ENCODE data around the gene GSC.
"Not testable (repeated sequence)": the region's sequence is repeated elsewhere in the genome, so short reads cannot be mapped to it uniquely, and the experiment has no call there.

GSC gene

GRCh38 chr14:94769391-94770250 is at the start of gene GSC:
Gene GSC (minus strand): TSS chr14:94770113. CDS start chr14:94770015, 98 bp downstream.
- DNase-seq = no peak

- DNase-seq = no peak
Measured at GRCh38 chr14:94819531-94819930, 49.6 kb upstream of the GSC start.

GRCh38 chr14:94816113-94816512 is 46.2 kb upstream of the GSC start:
- no peak for DNase-seq

GRCh38 chr14:94805680-94806288 is 35.9 kb upstream of the GSC start:
- DNase-seq = no peak

- DNase-seq = no peak
Measured at GRCh38 chr14:94801225-94801624, 31.3 kb upstream of the GSC start.

GRCh38 chr14:94800764-94801163 is 30.9 kb upstream of the GSC start:
- not testable (repeated sequence) for DNase-seq

GRCh38 chr14:94797887-94798286 is 28.0 kb upstream of the GSC start:
- no peak for DNase-seq

- no peak for DNase-seq
Measured at GRCh38 chr14:94796278-94796677, 26.4 kb upstream of the GSC start.

GRCh38 chr14:94795372-94795771 is 25.5 kb upstream of the GSC start:
- DNase-seq = no peak

GRCh38 chr14:94793901-94794300 is 24.0 kb upstream of the GSC start:
- DNase-seq = no peak

- DNase-seq = no peak
Measured at GRCh38 chr14:94787655-94788054, 17.7 kb upstream of the GSC start.

- no peak for DNase-seq
Measured at GRCh38 chr14:94787092-94787491, 17.2 kb upstream of the GSC start.

- no peak for DNase-seq
Measured at GRCh38 chr14:94780536-94781399, 10.9 kb upstream of the GSC start.

- no peak for DNase-seq
Measured at GRCh38 chr14:94779713-94780112, 9.8 kb upstream of the GSC start.

- no peak for DNase-seq
Measured at GRCh38 chr14:94775871-94776210, 5.9 kb upstream of the GSC start.

- DNase-seq = no peak
Measured at GRCh38 chr14:94775091-94775870, 5.4 kb upstream of the GSC start.

GRCh38 chr14:94774344-94775090 is 4.6 kb upstream of the GSC start:
- no peak for DNase-seq

- DNase-seq = no peak
Measured at GRCh38 chr14:94773655-94774343, 3.9 kb upstream of the GSC start.

- no peak for DNase-seq
Measured at GRCh38 chr14:94773061-94773648, 3.2 kb upstream of the GSC start.

GRCh38 chr14:94772548-94772947 is 2.6 kb upstream of the GSC start:
- DNase-seq = no peak

- no peak for DNase-seq
Measured at GRCh38 chr14:94771906-94772490, 2.1 kb upstream of the GSC start.
